GM12891 (cell line): Measurements from ENCODE around the gene FCER1G.

Experiments
- DNase-seq: peaks from one replicate; pipeline ENCODE4 v3.0.0; 2011; ENCODE audit warnings: low spot score; ENCODE audit not compliant: insufficient read length
- FAIRE-seq: peaks from 2 replicates; lab custom pipeline; 2011; peaks lifted over from hg19 to GRCh38; lab: Jason Lieb, UNC
- PAX5 ChIP-seq: IDR thresholded peaks from 2 replicates; pipeline ENCODE4 v1.6.1; 2011; ENCODE audit warnings: low read length, moderate library complexity, mild to moderate bottlenecking; ENCODE audit not compliant: insufficient read depth, severe bottlenecking
- POLR2A ChIP-seq: IDR thresholded peaks from 2 replicates; pipeline ENCODE4 v1.6.1; 2011; ENCODE audit warnings: low read depth, low read length, control low read depth
- POLR2AphosphoS5 ChIP-seq: IDR thresholded peaks from 2 replicates; pipeline ENCODE4 v1.6.1; 2011; ENCODE audit warnings: low read depth, low read length, control low read depth
- POU2F2 ChIP-seq: IDR thresholded peaks from 2 replicates; pipeline ENCODE4 v1.6.1; 2011; ENCODE audit warnings: low read depth, mild to moderate bottlenecking, control low read depth, low read length, moderate library complexity
- SPI1 ChIP-seq: IDR thresholded peaks from 2 replicates; pipeline ENCODE4 v1.6.1; 2011; ENCODE audit warnings: low read depth, low read length, control low read depth
- TAF1 ChIP-seq: IDR thresholded peaks from 2 replicates; pipeline ENCODE4 v1.6.1; 2011; ENCODE audit warnings: low read depth, low read length, control low read depth

FCER1G gene

DNA sequence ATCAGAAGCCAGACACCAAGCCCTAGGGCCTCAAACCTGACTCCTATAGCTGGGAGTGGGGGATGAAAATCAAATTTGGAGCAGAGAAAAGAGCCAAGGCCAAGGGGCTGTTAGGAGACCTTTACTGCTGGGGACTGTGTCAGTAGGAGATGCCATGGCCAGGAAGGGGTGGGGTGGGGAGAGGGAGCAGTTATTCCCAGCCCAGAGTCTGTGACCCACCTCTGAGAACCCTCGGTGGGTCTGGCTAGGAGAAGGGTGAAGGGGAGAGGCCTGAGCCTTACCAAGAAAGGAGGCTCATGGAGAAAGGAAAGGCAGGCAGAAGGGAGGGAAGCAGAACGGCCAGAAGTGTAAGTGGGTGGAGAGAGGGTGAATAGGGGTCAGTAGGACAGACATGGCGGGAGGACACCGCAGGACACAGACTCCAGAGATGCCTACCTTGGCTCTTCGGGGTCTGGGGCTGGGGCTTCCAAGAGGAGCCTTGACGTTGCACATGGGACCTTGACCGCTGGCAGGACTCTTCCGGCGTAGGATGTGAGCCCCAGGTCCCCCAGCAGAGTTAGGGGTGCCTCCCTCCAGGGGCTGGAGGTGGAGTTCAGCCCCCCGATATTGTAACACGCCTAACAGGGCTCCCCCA is 17.4 kb upstream of the FCER1G start:
- TF ChIP-seq POU2F2 (no peak), POLR2A (no peak), TAF1 (no peak), SPI1 (no peak), POLR2AphosphoS5 (no peak), PAX5 (no peak)
- no peak for FAIRE-seq
- no peak for DNase-seq

DNA sequence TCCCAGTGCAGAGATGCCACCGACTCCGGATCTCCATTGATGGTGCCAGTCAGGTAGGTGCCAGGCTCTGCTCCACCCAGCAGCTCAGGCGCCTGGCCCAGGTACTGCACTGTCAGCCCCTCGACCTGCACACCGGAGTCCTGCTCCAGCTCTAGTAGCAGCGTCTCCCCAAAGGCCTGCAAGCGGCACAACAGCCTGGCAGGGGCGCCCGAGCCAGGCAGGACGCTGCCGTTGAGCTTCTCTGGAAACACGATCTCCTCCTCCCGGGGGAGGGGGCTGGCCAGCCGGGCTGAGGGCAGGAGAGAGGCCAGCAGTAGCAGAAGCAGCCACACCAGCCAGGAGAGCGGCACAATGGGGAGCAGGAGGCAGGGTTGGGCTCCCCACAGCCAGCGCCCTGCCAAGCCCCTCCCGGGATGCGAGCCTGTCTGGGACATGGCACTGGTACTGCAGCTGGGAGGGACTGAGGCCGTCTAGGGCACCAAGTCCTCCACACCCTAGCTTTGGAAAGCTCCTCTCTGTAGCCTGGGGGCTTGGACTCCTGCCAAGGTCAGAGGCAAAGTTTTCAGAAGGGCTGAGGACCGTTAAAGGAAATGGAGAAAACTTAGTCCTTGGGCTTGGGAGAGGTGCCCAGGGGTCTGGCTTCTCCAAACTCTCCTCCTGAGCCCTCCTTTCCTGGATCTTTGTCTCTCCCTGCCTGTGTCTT is 16.8 kb upstream of the FCER1G start:
- no peak for FAIRE-seq
- DNase-seq = no peak
- no peak for TF ChIP-seq PAX5
- no peak for TF ChIP-seq POLR2AphosphoS5
- TF ChIP-seq POU2F2 = no peak
- TF ChIP-seq TAF1 = no peak
- no peak for TF ChIP-seq POLR2A

DNA sequence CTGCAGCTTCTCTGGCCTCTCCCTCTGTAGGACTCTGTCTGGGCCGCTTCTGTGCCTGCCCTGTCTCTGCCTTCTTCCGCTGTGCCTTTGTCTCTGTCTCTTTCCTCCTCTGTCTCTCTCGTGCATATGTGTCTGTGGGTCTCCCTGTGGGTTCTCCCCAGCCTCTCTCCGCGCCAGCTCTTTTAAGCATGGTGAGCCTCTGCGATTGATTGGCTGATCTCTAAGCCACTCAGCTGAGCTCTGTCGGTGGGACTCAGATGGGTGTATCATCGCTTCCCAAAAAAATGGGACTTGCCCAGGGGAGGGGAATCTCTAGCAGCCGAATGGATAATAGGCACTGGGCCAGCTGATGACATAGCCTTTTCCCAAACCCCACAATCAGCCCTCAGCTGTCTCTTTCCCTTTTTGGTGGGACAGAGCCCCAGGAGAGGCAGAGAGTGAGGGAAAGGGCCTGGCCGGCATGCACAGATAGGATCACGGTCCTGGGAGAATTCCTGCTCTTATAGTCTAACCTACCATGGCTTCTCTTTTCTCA is 16.1 kb upstream of the FCER1G start, which contains the start of gene ADAMTS4:
Gene ADAMTS4 (minus strand): TSS at position 158 of the 535 bp plus-strand sequence. CDS start 427 bp downstream, outside the sequence.
- no peak for TF ChIP-seq SPI1
- no peak for TF ChIP-seq PAX5
- TF ChIP-seq POU2F2 = no peak
- TF ChIP-seq POLR2AphosphoS5 = no peak
- no peak for TF ChIP-seq POLR2A
- no peak for TF ChIP-seq TAF1
- DNase-seq (no peak), FAIRE-seq (no peak)

DNA sequence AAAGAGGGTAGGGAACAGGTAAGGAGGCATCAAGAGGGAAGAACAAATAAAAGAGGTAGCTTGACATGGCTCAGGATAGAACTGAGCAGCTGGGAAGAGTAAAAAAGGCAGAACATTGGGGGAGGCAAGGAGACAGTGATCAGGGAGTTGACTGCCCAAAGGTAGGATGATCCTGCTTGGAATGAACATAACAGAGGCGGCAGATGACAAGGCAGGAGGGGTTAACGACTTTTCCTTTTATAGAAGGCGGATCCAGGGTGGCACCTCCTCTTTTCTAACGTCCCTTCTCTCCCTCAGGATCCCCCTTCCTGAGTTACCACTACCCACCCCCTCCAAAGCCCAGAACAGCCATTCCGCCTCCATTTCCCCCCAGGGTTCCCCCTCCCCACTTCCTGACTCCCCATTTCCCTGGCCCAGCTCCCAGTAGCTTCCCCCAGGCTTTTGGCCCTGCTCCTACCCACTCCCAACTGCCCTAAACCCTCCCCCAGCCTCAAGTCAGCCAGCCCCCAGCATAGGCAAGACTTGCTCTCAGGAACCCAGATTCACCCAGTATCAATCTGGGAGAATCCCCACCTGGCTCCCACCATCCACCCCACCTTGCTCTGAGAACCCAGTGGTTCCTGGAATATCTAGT is 15.5 kb upstream of the FCER1G start:
- no peak for FAIRE-seq
- no peak for DNase-seq
- TF ChIP-seq POU2F2 (no peak), PAX5 (no peak), POLR2A (no peak), TAF1 (no peak), POLR2AphosphoS5 (no peak), SPI1 (no peak)

DNA sequence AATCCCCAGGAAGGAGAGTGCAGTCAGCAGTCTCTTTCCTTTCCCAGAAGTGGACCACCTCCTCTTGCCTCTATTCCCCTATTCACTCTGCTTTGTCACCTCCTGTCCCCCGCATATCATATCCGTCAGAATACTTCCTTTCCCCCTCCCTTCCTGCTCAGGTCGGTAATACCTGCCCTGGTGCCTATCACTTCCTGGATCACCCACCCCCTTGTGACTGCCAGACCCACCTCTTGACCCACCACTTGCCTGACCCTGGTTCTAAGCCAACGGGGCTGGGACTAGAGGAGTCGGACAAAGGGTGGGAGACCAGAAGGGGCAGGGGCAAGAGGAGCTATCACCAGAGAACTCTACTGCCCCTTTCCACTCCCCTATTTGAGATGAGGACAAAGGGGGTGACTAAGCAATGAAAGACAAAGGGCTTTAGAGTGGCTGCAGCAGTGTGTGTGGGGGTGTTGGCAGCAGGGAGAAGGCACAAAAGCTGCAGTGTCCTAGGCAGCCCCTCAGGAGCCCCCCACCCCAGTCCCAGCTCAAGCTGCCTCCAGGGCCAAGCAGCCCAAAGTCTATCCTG is 14.6 kb upstream of the FCER1G start:
- TF ChIP-seq PAX5 = no peak
- no peak for TF ChIP-seq POLR2AphosphoS5
- TF ChIP-seq TAF1 = no peak
- TF ChIP-seq SPI1 = no peak
- no peak for TF ChIP-seq POLR2A
- TF ChIP-seq POU2F2 = no peak
- no peak for DNase-seq
- FAIRE-seq = no peak

DNA sequence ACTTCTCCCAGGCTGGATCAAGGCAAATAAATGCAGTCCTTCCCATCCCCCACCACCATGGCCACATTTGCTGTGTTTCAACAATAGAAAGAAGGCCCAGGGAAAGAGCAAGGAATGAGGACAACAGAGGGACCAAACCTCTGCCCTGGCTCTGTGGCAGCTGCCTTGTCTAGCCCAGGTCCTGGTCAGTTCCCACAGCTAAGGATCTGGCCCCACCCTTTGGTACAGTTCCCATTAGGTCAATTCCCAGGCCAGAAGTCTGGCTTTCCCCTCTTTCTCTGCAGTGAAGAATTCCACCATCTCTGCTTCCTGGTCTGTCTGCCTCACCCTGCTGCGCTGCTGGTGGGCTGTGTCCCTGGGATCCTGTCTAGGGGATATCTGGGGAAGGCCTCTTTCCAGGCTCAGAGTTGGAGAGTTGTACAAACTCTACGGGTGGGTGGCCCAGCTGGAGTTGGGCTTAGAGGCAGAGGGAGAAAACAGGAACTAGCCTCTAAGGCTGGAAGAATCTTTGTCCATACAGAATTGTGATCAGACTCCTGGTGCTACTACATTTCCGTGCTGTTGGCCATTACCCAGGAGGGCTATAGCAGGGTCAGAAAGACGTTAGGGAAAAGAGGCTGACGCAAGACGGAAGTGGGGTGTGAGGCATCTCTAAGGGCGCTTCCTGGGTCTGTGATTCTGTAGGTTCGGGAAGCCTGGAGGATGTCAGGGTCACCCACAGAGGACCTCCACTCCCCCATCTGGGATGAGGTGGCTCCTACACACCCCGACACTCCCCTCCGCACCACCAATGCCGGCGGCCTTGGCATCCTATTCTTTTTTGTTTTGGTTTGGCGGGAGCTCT is 13.9 kb upstream of the FCER1G start:
- DNase-seq = no peak
- no peak for FAIRE-seq
- TF ChIP-seq POLR2AphosphoS5 (no peak), SPI1 (no peak), POU2F2 (no peak)

DNA sequence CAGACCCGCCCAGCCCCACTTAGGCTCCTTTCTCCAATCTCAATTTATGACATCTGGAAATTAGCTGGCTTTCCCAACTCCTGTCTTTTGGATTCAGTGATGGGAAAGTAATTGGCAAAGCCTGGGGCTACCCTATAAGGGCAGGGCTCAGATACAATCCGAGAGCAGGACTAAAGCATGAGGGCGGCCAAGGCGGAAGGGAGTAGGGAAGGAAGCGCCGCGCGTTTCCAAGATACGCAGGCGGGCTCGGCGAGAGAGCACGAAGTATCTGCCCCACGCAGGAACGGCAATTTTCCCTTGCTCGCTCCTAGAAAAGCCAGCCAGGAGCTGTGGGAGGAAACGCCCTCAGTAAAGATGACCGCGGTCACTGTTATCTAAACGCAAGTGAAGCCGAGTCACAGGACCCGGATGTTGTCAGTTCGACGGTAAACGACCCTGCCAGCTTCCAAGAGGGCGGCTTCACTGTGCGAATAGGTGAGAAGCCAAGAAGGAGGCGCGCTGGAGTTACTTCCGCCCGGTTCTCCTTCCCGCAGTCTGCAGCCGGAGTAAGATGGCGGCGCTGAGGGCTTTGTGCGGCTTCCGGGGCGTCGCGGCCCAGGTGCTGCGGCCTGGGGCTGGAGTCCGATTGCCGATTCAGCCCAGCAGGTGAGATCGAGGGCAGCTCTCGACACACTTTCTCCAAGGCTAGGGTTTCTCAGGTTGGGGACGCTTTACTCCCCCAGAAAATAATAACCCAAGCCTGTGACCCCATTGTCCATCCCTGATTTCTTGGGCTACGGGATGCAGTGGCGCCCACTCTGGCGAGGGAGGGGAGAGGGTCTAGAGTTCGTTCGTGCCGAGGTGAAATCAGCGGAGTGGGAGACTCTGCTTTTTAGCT is 13.0 kb upstream of the FCER1G start, which contains the start of gene NDUFS2:
Gene NDUFS2 (plus strand): TSS at position 532 of the 877 bp plus-strand sequence. CDS start 19 bp downstream, at position 551.
- FAIRE-seq (peak; percentile 95), DNase-seq (peak; percentile 89)
- TF ChIP-seq POLR2AphosphoS5 = peak; percentile 78
- TF ChIP-seq PAX5 = no peak
- peak; percentile 72 for TF ChIP-seq POU2F2
- peak; percentile 93 for TF ChIP-seq POLR2A
- TF ChIP-seq TAF1 = peak; percentile 98
- no peak for TF ChIP-seq SPI1

DNA sequence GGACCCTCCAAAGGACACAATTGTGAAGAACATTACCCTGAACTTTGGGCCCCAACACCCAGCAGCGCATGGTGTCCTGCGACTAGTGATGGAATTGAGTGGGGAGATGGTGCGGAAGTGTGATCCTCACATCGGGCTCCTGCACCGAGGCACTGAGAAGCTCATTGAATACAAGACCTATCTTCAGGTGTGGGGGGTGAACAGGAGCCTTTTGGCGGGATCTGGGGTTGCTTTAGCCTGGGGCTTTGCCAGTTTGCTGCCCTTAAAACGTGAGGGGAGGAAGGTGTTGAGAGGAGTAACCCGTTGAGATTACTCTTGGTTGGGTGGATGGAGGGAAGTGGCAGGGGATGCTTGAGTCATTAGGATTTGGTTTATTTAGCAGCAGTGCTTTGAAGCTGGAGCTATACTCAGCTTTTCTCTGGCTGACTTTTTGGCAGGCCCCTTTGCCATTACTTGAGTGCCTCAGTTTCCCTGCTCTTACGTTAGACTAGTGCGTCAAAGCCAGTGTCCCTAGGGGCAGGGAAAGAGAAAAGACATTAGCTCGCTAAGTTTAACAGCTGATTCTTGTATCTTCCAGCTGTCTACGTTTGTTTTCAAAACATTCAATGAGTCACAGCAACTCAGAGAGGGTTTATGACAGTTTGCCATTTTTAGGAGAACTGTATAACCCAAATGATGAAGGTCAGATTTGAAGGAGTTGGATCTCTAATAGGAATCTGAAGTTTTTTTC is 8.5 kb upstream of the FCER1G start:
- TF ChIP-seq POLR2A (no peak), TAF1 (no peak), PAX5 (no peak), POLR2AphosphoS5 (no peak), SPI1 (no peak)
- DNase-seq (no peak), FAIRE-seq (no peak)
